Astrocyte of the hippocampus (primary cell): ENCODE measurements around the gene DMBT1.

Experiments used
- DNase-seq: peaks from one replicate; pipeline ENCODE4 v3.0.0; 2011; ENCODE audit warnings: low read depth, low spot score

DMBT1 gene

DNA sequence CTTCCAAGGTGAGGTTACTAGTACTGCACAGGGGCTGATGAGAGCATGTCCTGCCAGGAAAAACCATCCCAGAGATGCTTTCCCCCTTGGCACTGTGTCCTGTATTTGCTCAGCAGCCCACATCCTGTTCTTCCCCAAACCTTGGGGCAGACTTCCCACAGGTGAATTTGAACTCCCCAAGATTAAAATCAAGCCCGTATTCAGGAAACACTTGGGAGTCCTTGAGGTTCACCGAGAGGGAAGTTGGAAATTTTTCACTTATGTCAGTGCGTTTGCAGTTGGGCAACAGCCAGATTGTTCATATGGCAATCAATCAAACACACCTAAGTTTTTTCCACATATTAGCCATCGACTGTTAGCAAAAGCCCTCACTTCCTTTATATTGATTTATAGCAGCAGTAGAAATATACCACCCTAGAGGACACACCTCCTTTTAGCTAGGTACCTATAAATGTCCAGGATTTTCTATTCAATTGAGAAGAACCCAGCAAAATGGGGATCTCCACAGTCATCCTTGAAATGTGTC, at the start of gene DMBT1:
Gene DMBT1, plus strand, starts transcription at position 476 of the 526 bp plus-strand sequence. Its CDS starts 17 bp downstream, at position 493.
- no peak for DNase-seq

DNA sequence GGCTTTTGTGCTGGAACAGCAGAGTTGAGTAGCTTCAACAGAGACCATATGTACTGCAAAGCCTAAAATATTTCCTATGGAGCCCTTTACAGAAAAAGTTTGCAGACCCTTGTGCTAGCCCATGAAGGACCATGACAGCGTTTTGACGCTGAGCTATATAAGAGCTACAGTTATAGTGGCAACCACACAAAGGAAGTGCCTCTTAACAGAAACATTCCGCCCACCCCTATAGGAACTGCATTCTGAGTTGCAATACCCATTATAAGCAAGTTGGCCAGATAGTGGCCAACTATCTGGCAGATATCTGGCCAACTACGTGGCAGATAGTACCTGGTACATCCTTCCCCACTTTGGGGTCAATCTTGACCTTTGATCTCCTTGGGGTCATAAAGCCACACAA, 47.5 kb upstream of the DMBT1 start:
- no peak for DNase-seq

DNA sequence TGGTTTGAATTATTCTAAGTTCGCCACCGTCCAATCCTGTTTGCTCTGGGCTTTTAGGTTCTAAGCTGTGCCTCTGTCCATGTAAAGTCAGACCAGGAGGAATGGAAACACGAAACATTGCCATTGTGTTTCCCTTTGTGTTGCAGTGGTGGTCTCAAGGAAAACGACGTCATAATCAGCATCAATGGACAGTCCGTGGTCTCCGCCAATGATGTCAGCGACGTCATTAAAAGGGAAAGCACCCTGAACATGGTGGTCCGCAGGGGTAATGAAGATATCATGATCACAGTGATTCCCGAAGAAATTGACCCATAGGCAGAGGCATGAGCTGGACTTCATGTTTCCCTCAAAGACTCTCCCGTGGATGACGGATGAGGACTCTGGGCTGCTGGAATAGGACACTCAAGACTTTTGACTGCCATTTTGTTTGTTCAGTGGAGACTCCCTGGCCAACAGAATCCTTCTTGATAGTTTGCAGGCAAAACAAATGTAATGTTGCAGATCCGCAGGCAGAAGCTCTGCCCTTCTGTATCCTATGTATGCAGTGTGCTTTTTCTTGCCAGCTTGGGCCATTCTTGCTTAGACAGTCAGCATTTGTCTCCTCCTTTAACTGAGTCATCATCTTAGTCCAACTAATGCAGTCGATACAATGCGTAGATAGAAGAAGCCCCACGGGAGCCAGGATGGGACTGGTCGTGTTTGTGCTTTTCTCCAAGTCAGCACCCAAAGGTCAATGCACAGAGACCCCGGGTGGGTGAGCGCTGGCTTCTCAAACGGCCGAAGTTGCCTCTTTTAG, 46.3 kb upstream of the DMBT1 start:
- DNase-seq, result no peak

DNA sequence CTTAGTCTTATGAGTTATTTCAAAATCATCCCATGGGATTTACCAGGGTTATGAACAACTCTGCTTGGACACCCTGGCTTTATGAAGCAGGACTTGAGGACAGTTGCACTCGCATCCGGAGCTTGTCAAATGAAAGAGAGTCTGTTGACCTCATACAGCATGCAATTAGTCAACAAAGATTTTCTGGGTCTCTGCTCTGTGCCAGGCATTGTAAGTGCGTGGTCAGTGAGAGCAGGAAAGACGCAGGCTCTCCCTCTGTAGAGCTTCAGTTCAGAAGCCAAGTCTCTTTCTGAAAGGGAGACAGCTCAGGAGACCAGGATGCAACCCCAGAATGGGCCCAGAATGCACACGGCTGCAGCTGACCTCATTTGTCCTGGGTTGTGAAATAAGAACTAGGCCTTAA, 45.5 kb upstream of the DMBT1 start:
- DNase-seq, result no peak

DNA sequence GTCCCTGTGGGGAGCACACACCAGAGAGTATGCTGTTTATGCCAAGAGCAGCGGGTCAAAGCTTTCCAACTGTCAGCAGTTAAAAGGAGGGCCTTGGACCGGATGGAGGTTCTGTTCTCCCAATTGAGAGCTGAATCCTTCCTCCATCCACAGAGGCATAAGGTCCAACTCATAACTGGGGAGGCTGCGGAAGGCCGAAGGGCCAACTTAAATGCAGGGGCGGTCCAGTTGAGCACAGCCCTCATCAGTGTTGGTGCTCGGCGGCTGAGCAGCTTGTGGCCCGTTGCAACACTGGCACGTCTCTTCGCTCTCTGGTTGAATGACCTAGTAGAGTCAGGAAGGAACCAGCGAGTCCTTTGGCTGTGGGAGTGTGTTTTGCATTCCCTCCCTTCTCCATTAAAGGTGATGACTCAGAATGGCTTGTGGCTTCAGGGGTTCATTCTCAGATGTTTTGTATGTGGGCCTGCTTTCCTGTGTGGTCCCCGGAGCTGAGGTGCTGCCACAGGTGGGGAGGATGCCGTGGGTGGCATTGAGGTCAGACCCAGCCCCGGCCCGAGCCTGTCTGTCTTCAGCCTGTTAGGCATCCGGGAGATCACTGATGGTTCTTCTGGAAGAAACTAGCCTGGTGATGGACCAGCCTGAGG, 44.8 kb upstream of the DMBT1 start:
- peak; percentile 64 for DNase-seq

DNA sequence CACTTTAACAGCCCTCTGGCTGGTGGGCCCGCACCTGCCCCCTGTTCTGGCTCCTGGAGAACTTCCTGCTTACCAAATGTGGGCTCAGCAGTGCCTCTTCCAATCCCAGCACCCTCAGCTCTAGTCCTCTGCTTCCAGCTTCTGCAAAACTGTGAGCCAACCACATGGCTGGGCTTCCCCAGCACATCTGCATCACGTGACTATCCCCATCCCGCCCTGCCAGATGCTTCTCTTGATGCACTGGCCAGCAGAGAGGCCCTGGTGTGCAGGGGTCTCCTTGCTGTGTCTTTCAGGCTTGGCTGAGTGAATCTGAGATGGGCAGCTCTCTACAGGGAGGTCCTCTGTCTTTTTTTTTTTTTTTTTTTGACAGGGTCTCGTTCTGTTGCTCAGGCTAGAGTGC, 43.8 kb upstream of the DMBT1 start:
- no peak for DNase-seq

DNA sequence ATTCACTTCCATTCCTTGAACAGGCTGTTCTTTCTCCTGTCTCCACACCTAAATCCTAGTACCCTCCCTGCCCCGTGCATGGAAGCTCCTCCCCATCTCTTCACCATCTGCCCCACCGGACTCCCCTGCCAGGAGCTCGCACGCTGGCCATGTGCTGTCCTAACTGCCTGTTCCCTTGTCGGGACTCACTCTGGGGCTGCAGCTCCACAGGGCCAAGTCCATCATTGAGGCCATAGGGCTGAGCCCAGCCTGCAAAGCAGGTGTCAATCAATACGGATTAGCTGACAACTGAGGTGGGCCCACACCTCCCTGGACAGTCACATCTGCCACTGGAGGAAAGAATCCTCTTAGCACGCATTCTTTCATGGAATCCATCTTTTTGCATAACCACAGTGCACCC, 41.4 kb upstream of the DMBT1 start:
- DNase-seq, result no peak

DNA sequence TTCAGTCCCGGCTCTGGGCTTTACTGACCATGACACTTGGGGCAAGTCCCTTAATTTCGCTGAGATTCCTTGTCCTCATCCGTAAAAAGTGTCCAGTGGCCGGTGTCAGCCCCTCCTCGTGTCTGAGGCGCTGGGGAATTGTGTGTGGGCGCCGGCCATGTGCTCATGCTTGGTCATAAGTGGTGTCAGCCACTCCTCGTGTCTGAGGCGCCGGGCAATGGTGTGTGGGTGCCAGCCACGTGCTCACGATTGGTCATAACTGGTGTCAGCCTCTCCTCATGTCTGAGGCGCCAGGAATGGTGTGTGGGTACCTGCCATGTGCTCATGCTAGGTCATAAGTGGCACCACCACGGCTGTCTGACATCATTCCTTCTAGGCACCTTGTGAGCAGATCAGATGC, 40.7 kb upstream of the DMBT1 start:
- no peak for DNase-seq

DNA sequence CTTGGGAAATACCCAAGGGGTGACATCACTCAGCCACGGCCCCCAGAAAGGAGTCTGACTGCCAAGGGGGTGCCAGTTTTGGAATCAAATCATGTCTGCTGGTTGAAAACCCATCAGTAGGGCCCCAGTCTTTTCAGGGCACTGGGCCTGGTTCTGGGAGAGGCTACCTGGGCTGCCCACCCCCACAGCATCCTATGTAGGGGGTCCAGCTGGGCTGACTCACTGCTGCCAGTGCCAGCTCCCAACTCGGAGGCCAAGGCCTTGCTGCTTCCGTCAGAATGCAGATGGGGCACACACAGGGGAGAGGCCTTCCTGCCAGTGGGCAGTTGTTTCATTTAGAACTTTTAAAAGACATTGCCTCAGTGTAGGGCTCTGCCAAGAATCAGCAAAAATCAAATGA, 39.5 kb upstream of the DMBT1 start:
- DNase-seq, result peak; percentile 67

DNA sequence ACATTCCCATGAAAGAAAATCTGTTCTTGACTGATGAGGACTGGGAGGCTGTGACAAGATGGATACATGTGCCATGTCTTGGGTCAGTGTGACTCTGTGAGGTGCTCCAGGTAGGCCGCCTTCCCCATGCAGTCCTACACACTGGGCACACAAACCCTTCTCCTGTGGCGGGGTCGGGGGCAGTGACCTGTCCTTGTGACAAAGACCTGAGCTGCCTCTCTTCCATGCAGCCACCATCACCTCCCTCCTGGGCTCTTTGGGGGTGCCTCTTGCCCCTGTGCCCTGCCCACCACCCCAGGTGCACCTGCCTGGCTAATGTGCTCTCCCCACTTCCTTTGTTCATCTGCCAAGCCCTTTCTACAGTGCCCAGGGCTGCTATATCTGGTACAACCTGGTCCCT, 35.7 kb upstream of the DMBT1 start:
- DNase-seq, result no peak

DNA sequence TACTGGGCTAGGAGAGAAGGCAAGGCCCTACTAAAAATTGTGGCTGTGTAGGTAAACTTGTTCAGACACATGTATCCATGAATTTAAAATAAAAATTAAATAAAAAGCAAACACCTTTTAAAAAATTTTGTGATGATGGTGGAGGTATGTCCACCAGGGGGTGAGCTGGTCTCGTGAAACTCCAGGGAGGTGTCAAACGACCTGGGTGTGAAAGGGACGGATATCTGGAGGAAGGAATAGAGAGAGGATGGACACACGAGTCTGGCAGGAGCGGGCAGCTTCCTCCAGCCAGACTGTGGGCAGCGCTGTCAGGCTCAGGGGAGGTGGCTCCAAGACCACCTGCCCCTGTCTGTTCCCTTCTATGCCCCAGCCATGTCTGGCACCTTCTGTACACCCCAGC, 34.8 kb upstream of the DMBT1 start:
- no peak for DNase-seq

DNA sequence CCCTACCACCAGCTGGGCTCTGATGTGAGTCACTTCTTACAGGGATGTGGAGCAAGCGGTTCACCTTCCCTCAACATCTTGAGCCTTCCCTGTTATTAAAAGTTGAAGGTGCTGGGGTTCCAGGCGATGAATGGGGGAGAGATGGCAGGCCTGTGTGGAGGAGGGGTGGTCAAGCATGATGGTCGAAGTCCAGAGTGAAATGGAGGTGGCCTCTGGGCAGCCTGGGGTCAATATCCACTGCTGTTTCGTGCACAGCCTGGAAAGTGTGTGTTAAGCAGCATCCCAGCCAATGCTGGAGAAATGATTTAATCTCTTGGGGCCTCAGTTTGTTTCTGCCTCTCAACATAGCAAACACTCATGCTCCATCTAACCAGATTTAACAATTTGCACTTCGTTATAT, 33.7 kb upstream of the DMBT1 start:
- no peak for DNase-seq

DNA sequence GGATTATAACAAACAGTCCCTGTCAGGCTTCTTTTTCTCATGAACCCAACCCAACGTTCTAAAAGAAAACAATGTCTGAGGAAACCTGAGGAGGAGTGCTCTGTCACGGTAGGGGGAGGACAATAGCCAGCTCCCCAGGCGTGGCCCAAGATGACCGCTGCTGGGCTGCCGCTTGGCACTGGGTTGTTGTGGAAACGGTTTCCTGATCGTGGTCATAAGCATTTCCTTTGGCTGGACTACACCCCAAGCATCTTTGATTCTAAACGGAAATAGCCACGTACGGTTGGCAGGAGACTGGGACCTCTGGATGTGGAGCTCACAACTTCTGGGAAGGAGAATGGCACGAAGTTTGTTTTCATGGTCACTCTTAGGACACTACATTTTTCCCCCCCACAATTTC, 30.4 kb upstream of the DMBT1 start:
- DNase-seq, result no peak

DNA sequence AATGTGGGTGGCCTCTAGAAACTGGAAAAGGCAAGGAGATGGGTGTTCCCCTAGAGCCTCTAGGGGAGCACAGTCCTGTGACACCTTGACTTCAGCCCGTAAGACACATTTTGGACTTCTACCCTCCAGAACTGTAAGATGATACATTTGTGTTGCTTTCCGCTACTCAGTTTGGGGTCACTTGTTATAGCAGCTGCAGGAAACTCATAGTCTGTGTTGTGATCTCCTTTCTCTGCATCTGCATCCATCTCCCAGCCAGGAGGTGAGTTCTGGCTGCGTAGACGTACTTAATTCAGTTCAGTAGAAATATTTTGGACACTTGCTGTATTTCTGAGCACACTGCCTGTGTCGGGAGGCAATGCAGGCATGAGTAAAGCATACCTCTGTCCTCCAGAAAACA, 29.3 kb upstream of the DMBT1 start:
- DNase-seq, result no peak

DNA sequence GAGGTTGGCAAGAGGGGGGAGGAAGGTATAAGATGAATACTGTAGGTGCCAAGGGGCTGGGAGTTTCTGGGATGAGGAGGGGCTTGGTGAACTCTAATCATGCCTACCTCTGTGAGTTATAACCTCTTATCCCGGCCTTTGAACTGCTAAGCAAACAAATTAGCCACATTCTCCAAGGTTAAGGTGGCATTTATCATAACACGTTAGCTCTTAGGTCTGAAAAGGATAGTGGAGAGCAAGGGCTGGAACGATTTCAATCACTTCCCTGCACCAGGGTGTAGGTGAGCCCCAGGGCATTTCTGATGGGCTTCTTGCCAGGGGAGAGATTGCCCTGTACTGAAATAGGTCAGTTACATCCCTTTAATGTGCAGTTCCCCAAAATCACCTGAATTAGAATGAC, 28.6 kb upstream of the DMBT1 start:
- DNase-seq, result no peak

DNA sequence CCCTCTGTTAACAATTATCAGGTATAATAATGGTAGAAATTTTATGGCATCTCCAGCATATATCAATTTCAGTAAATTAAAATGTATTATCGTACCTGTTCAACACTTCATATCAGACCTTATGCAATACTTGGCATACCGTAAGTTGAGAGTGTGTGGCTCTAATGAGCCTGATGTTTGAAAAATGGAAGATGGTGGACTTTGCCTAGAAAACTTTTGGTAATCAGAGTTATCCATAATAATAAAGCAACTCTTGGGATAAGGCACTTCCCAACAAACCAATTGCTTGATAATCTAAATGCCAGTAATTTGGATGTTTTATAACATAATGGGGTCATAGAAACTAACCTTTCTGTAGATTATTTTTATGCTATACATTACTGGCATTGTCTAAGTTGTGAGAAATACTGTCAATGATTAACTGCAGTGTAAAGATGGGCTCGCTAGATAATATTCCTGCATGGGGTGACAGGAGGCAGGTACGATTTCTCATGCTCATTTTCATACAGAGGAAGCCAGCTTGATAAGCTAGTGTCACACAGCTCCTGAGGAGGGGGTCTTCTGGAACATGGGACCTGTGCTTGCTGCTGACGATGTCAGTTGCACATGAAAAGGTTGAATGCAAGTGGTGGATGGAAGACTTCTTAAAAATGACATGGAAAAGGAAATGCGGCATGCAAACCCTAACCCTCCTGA, 27.8 kb upstream of the DMBT1 start:
- no peak for DNase-seq

DNA sequence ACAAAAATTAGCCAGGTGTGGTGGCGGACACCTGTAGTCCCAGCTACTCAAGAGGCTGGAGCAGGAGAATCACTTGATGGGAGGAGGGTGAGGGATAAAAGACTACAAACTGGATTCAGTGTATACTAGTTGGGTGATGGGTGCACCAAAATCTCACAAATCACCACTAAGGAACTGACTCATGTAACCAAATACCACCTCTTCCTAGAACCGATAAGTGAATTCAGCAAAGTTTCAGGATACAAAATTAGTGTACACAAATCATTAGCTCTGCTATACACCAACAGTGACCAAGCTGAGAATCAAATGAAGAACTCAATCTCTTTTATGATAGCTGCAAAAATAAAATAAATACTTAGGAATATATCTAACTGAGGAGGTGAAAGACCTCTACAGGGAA, 23.0 kb upstream of the DMBT1 start:
- no peak for DNase-seq

DNA sequence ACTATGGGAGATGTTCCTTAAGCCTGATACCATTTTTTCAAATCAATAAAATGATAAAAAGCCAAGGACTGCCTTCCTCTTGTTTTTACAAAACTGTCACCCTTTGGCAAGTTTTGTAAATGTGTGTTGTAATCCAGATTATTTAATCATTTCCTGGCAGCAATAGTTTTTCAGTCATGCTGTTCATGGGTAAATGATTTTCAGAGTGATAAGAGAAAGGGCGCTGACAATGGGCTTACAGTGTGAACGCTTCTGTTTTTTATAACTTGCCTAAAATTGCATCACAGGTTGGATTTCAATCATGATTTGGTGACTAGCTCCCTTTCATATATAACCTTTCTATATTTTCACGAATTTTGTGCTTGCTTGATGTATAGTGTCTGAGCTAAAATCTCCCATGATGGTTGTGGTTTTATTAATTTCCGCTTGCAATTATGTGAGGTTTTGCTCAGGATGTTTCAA, 19.0 kb upstream of the DMBT1 start:
- DNase-seq, result no peak

DNA sequence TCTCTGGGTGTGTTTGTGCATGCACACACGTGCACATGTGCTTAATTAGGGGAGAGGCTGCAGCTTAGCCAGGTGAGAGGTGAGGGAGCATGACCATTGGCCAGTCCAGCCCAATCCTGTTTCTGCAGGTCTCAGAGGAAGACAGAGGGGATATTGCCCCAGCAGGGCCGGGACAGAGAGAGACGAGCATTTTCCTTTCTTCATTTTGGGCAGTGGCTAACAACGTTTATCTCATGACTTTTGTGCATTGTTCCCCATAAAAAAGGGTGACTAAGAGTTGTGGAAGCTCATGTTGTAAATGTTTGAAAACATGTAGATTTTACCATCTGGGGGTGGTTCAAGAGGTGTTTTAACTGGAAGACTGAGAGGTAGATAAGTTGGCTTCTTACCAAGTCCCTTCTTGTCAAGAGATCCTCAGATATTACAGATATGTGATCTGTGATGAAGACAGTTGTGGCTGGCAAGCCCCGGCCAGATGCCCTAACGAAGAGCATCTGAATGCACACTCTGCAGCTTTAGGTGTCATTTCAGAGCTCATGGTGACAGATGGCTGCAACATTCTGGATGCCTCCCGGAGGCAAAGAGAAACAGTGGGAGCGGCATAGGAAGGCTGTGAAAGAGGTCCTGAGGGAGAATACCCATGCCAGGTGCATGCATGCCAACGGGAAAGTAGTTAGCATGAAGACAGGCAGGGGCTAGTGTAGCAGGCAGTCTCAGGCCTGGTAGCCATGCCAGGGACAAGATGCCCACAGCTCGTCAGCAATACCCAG, 16.7 kb upstream of the DMBT1 start:
- DNase-seq, result no peak

DNA sequence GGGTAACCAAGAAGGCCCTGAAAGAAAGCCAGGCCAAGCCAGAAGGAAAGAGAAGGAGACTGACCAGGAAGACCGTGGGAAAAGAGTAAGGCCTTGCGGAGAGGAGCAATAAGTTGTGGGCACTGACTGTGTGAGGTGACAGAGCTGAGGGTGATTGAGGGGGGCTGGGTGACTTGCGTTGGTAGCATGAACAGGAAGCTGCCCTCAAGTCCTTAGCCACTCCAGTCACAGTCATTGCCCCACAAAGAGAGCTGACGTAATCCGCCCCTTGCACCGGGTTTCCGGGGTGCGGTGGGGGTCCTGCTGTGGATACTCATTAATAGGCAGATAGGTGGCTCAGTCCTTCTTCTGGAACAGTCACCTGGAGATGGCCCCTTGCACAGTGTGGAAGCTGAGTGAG, 16.1 kb upstream of the DMBT1 start:
- no peak for DNase-seq

DNA sequence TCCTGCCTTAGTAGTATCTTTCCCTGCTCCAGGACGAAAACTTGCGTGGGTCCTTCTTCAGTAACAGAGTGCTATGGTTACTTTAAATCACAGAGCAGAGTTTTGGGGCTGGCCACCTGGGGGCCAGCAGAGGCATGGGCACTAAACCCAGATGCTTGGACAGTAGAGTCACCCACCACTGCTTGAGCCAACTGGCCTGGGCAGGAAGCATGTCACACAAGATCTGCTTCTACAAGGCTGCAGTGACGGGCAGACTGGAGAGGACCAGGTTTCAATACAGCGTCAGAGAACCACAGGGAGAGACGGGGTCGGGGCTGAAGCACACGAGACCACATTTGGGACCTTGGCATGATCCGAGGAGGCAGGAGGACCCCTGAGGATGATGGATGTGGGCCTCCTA, 14.3 kb upstream of the DMBT1 start:
- no peak for DNase-seq
